GM12878 (cell line): ENCODE data around the gene RALGDS. TPM values are rescaled to one million over a fixed set of nuclear protein-coding genes. Genes with fewer than 3 reads are reported as not detected.

Experiments used
- BCL3 ChIP-seq: IDR thresholded peaks from 2 replicates; pipeline ENCODE4 v1.6.1; 2011; ENCODE audit warnings: borderline replicate concordance, low read depth, mild to moderate bottlenecking, moderate library complexity, low read length; ENCODE audit not compliant: insufficient read depth, poor library complexity, severe bottlenecking
- CBX3 ChIP-seq: fragments of 200-600 bp; sonication (generic); IDR thresholded peaks from 2 replicates; pipeline ENCODE4 v1.6.1; 2016; ENCODE audit warnings: low read depth, borderline replicate concordance
- CEBPB ChIP-seq, 2 experiments: fragments of 150-350 bp in 1 of 2; IDR thresholded peaks; 2 replicates each; pipeline ENCODE4 v1.6.1; 2012 to 2014; ENCODE audit warnings: low read depth in 2 of 2, low read length in 2 of 2, borderline replicate concordance in 1 of 2, inconsistent platforms in 1 of 2
- EZH2 ChIP-seq: IDR thresholded peaks from 2 replicates; pipeline ENCODE4 v1.6.1; 2012; ENCODE audit warnings: low read depth, mild to moderate bottlenecking, control low read depth, inconsistent platforms, low read length, borderline replicate concordance; ENCODE audit not compliant: control insufficient read depth
- FOXM1 ChIP-seq: IDR thresholded peaks from 2 replicates; pipeline ENCODE4 v1.6.1; 2012; ENCODE audit warnings: low read depth, mild to moderate bottlenecking, inconsistent platforms, low read length, moderate library complexity
- IKZF1 ChIP-seq: fragments of 450-650 bp; conservative IDR thresholded peaks from 2 replicates; pipeline ENCODE4 v1.6.1; 2017; ENCODE audit warnings: antibody characterized with exemption, mild to moderate bottlenecking
- JUND ChIP-seq: IDR thresholded peaks from 2 replicates; pipeline ENCODE4 v1.6.1; 2012; ENCODE audit warnings: low read depth, mild to moderate bottlenecking, low read length, improper control_type of control experiment, moderate library complexity
- MEF2A ChIP-seq: IDR thresholded peaks from 2 replicates; pipeline ENCODE4 v1.6.1; 2011; ENCODE audit warnings: low read depth, mild to moderate bottlenecking, low read length, moderate library complexity; ENCODE audit not compliant: insufficient read depth
- MXI1 ChIP-seq: fragments of 150-350 bp; IDR thresholded peaks from 2 replicates; pipeline ENCODE4 v1.6.1; 2011; ENCODE audit warnings: low read depth, mild to moderate bottlenecking, inconsistent platforms, low read length, improper control_type of control experiment
- PBX3 ChIP-seq: IDR thresholded peaks from 2 replicates; pipeline ENCODE4 v1.6.1; 2011; ENCODE audit warnings: mild to moderate bottlenecking, low read depth, low read length, moderate library complexity; ENCODE audit not compliant: insufficient replicate concordance
- PKNOX1 ChIP-seq: fragments of 450-650 bp; IDR thresholded peaks from 2 replicates; pipeline ENCODE4 v1.6.1; 2016; ENCODE audit warnings: mild to moderate bottlenecking
- RAD21 ChIP-seq: IDR thresholded peaks from 2 replicates; pipeline ENCODE4 v1.6.1; 2011; ENCODE audit warnings: mild to moderate bottlenecking, low read depth, low read length, moderate library complexity; ENCODE audit not compliant: insufficient read depth
- RELB ChIP-seq: fragments of 450-650 bp; IDR thresholded peaks from 2 replicates; pipeline ENCODE4 v1.6.1; 2017; ENCODE audit warnings: low read depth, mild to moderate bottlenecking, moderate library complexity
- SIN3A ChIP-seq: IDR thresholded peaks from 2 replicates; pipeline ENCODE4 v1.6.1; 2012; ENCODE audit warnings: low read depth, low read length, improper control_type of control experiment
- STAT1 ChIP-seq: fragments of 450-650 bp; conservative IDR thresholded peaks from 2 replicates; pipeline ENCODE4 v1.6.1; 2014; ENCODE audit warnings: antibody characterized with exemption, mild to moderate bottlenecking
- TAF1 ChIP-seq: IDR thresholded peaks from 2 replicates; pipeline ENCODE4 v1.6.1; 2011; ENCODE audit warnings: mild to moderate bottlenecking, low read depth, low read length, borderline replicate concordance
- WRNIP1 ChIP-seq: IDR thresholded peaks from 2 replicates; pipeline ENCODE4 v1.6.1; 2011; ENCODE audit warnings: low read depth, low read length, improper control_type of control experiment, borderline replicate concordance
- ZNF592 ChIP-seq: fragments of 450-650 bp; IDR thresholded peaks from 2 replicates; pipeline ENCODE4 v1.6.1; 2017; ENCODE audit warnings: mild to moderate bottlenecking, moderate library complexity
- polyA plus RNA-seq, 11 experiments: library from polyadenylated mRNA; depleted of rRNA in 4 of 11; unstranded in 6 of 11; stranded (reverse) in 5 of 11; fragments of >200 nt; fragmentation: Nextera tagmentation in 4 of 11; fragmentation: Illumina TruSeq in 1 of 11; extraction: Ambion mirVana in 4 of 11; extraction: Trizol in 1 of 11; gene quantifications; 1 replicate in 1 of 11; 2 replicates in 10 of 11; pipeline versions ENCODE4 v1.2.1 to v1.2.3, GENCODE V29; 2011 to 2016; ENCODE audit warnings: inconsistent platforms in 2 of 11, missing spikeins in 2 of 11, low read depth in 1 of 11
- total RNA-seq, 4 experiments: library from RNA; depleted of rRNA in 3 of 4; stranded (reverse); fragments of >200 nt in 3 of 4; fragmentation: Illumina TruSeq in 1 of 4; extraction: Trizol in 1 of 4; gene quantifications; 2 replicates each; pipeline versions ENCODE4 v1.2.1 to v1.2.3, GENCODE V29; 2013 to 2021

The RALGDS gene
- total and polyA plus RNA-seq, 10 of the 15 experiments (the other 5 are each of a cell fraction or from before 2014, with no cell fraction given), result 1.3 to 48.6 (median 21.2) TPM

- TF ChIP-seq PBX3 (no peak), ZNF592 (peak; percentile 80; the same call in 1 of the 2 replicates), RAD21 (peak; percentile 75), STAT1 (0 out of 2 replicates have a peak, but pooled peaks have one; percentile 59), TAF1 (no peak), SIN3A (peak; percentile 90), WRNIP1 (no peak), MEF2A (no peak), IKZF1 (peak; percentile 74), FOXM1 (no peak), PKNOX1 (peak; percentile 52), CBX3 (no peak), JUND (no peak), CEBPB (IDR thresholded peaks at IDR 0.05; ENCODE audit: borderline replicate concordance in 1 of 2, low read depth in 2 of 2, low read length in 2 of 2) (no peak), RELB (peak; percentile 36; the same call in 1 of the 2 replicates), BCL3 (peak; percentile 35), EZH2 (no peak), MXI1 (peak; percentile 89)
These were observed 23.3 kb upstream of the RALGDS start (continued) for GRCh38 chr9:133144142-133144903.
